HEK293T (cell line): ENCODE measurements around the gene COPZ1.

ENCODE experiments used
- CTCF ChIA-PET: fragments of 350-600 bp; formaldehyde crosslinking; extraction: SDS; loops from one replicate; lab custom pipeline; 2021; ENCODE audit warnings: antibody characterized with exemption, inconsistent platforms; lab: Yijun Ruan, JAX
- POLR2A ChIA-PET: fragments of 350-600 bp; formaldehyde crosslinking; extraction: SDS; loops from one replicate; lab custom pipeline; 2020; ENCODE audit warnings: antibody characterized with exemption, inconsistent platforms; lab: Yijun Ruan, JAX
- DNase-seq: peaks from one replicate; pipeline ENCODE4 v3.0.0; 2012; ENCODE audit warnings: mixed read lengths; ENCODE audit errors: extremely low spot score
- ARNT ChIP-seq: fragments of 450-650 bp; IDR thresholded peaks from 2 replicates; pipeline ENCODE4 v1.6.1; 2017; ENCODE audit warnings: mild to moderate bottlenecking
- BHLHE40 ChIP-seq: fragments of 450-650 bp; IDR thresholded peaks from 2 replicates; pipeline ENCODE4 v1.6.1; 2016; ENCODE audit warnings: mild to moderate bottlenecking, moderate library complexity, borderline replicate concordance
- CTBP1 ChIP-seq: fragments of 450-650 bp; IDR thresholded peaks from 2 replicates; pipeline ENCODE4 v1.6.1; 2016; ENCODE audit warnings: borderline replicate concordance
- ELF4 ChIP-seq: fragments of 450-650 bp; IDR thresholded peaks from 2 replicates; pipeline ENCODE4 v1.6.1; 2017; ENCODE audit warnings: antibody characterized with exemption
- FOXA1 ChIP-seq: fragments of 450-650 bp; IDR thresholded peaks from 2 replicates; pipeline ENCODE4 v1.6.1; 2016; ENCODE audit warnings: mild to moderate bottlenecking
- FOXK2 ChIP-seq: fragments of 450-650 bp; IDR thresholded peaks from 2 replicates; pipeline ENCODE4 v1.6.1; 2016; ENCODE audit warnings: mild to moderate bottlenecking
- FOXM1 ChIP-seq: fragments of 450-650 bp; IDR thresholded peaks from 2 replicates; pipeline ENCODE4 v1.6.1; 2017; ENCODE audit warnings: mild to moderate bottlenecking, borderline replicate concordance
- HDGF ChIP-seq: fragments of 450-650 bp; IDR thresholded peaks from 2 replicates; pipeline ENCODE4 v1.6.1; 2017; ENCODE audit warnings: antibody characterized with exemption, borderline replicate concordance
- L3MBTL2 ChIP-seq: fragments of 450-650 bp; conservative IDR thresholded peaks from 2 replicates; pipeline ENCODE4 v1.6.1; 2016; ENCODE audit warnings: mild to moderate bottlenecking
- LEF1 ChIP-seq: fragments of 450-650 bp; IDR thresholded peaks from 2 replicates; pipeline ENCODE4 v1.6.1; 2017; ENCODE audit warnings: mild to moderate bottlenecking, borderline replicate concordance
- NFRKB ChIP-seq: fragments of 450-650 bp; IDR thresholded peaks from 2 replicates; pipeline ENCODE4 v1.6.1; 2016; ENCODE audit warnings: mild to moderate bottlenecking, moderate library complexity
- SP1 ChIP-seq: fragments of 450-650 bp; IDR thresholded peaks from 2 replicates; pipeline ENCODE4 v1.6.1; 2017
- SUZ12 ChIP-seq: fragments of 450-650 bp; IDR thresholded peaks from 2 replicates; pipeline ENCODE4 v1.6.1; 2016; ENCODE audit warnings: mild to moderate bottlenecking
- TARDBP ChIP-seq: fragments of 450-650 bp; IDR thresholded peaks from 2 replicates; pipeline ENCODE4 v1.6.1; 2016
- TF ChIP-seq, protein P1 (sequence below): fragments of 450-650 bp; IDR thresholded peaks from 2 replicates; pipeline ENCODE4 v1.6.1; 2016

COPZ1 gene

DNA sequence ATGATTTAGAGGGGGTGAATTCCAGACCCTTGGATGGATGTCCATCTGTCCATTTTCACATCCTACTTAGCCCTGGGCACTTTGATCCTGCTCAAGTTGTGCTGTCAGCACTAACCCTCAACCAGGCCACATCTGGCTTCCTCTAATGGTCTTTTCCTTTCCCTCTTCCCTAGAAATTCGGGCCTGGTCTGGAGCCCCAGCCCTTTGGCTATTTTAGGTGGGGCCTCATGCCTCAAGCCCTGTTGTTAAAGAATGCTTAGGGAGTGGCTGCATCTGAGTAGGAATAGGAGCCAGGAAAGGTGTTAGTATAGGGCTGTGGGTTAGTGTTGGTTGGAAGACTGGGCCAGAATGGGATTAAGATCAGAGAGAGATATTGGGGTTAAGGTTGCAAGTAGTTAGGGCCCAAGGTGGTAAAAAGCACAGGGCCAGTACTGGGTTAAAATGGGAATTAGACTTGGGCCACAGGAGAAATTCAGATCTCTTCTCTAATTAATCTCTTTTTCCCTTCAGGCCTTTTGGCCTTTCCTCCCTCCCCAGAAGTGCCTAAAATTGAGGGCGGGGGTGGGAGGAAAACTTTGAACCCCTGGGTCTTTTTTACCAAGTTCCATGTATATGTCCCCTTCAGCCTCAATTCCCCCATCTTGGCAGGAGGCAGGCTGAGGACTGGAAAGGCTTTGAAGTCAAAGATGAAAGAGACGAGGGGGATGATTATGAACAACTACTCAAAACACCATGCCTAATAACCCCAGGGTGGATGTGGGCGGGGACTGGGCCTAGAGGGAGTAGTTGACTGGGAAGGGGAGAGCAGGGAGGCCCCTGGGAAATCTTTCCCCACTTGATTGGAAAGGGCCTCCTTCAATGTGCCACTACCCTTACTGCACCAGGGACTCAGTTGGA lies 63.6 kb downstream of the COPZ1 start:
- CTCF ChIA-PET: interaction anchor here (0.6 to 1.5 kb wide), 5 partner anchors 9 to 165 kb away, joined by 3 to 16 read pairs (median 4); no protein-coding TSS in a partner anchor
- no peak for DNase-seq
- TF ChIP-seq SP1 (no peak), LEF1 (no peak), SUZ12 (no peak)
- TF ChIP-seq, protein P1, sequence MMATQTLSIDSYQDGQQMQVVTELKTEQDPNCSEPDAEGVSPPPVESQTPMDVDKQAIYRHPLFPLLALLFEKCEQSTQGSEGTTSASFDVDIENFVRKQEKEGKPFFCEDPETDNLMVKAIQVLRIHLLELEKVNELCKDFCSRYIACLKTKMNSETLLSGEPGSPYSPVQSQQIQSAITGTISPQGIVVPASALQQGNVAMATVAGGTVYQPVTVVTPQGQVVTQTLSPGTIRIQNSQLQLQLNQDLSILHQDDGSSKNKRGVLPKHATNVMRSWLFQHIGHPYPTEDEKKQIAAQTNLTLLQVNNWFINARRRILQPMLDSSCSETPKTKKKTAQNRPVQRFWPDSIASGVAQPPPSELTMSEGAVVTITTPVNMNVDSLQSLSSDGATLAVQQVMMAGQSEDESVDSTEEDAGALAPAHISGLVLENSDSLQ: no peak
- POLR2A ChIA-PET: interaction anchor here (1.0 kb wide), 1 partner anchor 9 kb away, joined by 5 read pairs; no protein-coding TSS in a partner anchor

DNA sequence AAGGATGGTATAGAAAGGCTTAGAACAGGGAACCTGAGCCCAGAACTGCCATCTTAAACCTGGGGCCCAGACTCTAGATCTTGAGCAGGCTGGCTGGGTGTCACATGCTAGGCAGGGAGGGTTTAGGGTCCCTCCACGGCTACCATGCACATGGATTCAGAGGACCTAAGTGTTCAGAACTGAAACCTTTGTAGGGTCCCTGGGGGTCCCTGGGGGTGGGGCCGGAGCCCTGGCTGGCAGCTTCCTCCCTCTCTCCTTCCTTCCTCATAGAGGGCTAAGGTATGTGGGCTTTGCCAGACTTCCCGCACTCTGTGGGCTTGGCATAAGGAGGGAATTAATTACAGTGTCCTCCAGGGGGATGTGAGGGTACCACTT lies 64.2 kb downstream of the COPZ1 start:
- TF ChIP-seq FOXM1: no peak
- ChIA-PET POLR2A (no interaction called here), CTCF (no interaction called here)
- DNase-seq: no peak

GRCh38 chr12:54389607-54390175 lies 64.8 kb downstream of the COPZ1 start:
- no peak for DNase-seq
- ChIA-PET CTCF (interaction anchor here (1.0 to 3.1 kb wide), 2 partner anchors 10 kb away, joined by 6 to 14 read pairs; no protein-coding TSS in a partner anchor), POLR2A (no interaction called here)
- TF ChIP-seq HDGF (no peak), L3MBTL2 (no peak), BHLHE40 (no peak), CTBP1 (no peak), SP1 (no peak), FOXK2 (no peak), SUZ12 (no peak), FOXM1 (no peak), TARDBP (no peak), ELF4 (no peak), ARNT (no peak), LEF1 (no peak), FOXA1 (no peak), NFRKB (no peak)
- TF ChIP-seq, protein P1: no peak

DNA sequence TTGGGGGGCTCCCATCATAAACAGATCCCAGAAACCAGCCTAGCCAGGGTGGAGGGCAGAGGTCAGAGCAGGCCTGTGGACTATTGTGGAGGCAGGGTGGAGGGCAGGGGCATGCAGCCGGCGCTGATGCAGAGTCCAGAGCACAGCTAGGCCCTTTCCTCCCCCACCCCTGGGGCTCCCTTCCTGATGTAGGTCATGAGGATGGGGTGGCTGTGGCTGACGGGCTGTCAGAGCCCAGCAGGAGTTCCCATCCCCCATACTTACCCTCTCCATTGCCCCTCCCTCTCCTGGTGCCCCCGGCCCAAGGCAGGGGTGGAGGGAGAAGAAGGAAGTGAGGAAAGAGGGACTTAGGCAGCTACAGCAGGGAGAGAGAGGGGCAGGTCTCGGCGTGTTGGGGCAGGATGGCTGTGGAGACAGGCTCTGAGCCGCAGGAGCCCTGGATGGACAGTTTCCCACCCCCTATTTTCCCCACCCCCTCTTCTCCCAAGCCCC lies 65.3 kb downstream of the COPZ1 start:
- CTCF ChIA-PET: interaction anchor here (1.0 to 3.1 kb wide), 2 partner anchors 9 to 11 kb away, joined by 6 to 14 read pairs; no protein-coding TSS in a partner anchor
- TF ChIP-seq TARDBP (no peak), BHLHE40 (no peak), ARNT (no peak), HDGF (no peak), NFRKB (no peak), FOXK2 (no peak), SUZ12 (no peak)
- TF ChIP-seq, protein P1: no peak
- POLR2A ChIA-PET: interaction anchor here (1.1 kb wide), 1 partner anchor 10 kb away, joined by 3 read pairs; no protein-coding TSS in a partner anchor
- DNase-seq: no peak

DNA sequence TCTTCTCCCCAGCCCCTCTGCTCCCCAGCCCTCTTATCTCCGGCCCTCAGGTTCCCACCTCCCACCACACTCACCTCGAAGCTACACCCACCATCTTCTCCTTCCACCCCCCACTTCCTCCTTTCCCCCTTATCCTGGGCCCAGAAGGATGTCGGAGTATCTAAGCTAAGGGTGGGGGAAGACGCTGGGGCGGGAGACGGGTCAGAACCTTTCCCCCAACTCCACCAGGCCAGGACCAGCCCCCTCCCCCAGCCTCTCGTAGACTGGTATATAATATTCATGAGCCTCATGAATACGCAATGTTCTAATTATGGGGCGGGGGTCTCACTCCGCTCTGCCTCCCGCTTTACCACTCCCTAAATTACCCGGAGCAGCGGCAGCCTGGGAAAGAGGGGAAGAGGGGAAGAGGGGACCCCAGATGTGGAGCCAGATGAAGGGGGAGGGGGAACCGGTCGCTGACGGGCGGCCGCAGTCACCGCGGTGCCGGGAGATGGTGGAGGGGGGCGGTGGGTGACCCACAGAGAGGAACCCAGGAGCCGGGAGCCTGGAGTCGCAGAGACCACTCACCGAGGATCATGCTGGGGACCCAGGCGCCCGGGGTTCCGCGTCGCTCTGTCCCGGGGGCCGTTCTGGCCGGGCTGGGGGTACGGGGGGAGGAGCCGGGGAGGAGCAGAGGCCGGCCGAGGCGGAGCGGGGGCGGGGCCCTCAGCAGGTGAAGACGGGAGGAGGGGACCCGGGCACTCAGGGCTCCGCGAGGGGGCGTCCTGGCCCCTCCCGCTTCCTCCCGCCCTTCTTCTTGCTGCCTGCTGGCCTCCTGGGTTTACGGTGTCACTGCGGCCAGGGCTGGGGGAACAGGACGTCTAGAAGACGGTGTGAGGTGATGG lies 66.0 kb downstream of the COPZ1 start:
- DNase-seq: peak; percentile 74
- CTCF ChIA-PET: interaction anchor here (1.0 to 3.1 kb wide), 4 partner anchors 9 to 49 kb away, joined by 4 to 14 read pairs (median 10); no protein-coding TSS in a partner anchor
- POLR2A ChIA-PET: interaction anchor here (1.1 kb wide), 1 partner anchor 10 kb away, joined by 3 read pairs; no protein-coding TSS in a partner anchor
- TF ChIP-seq, protein P1: peak; percentile 10; the same call in 1 of the 2 replicates
- TF ChIP-seq FOXK2: no peak
